ENCODE measurements around the gene CD300H.

GRCh38 chr17:74605361-74605760 is 38.1 kb upstream of the CD300H start:
- TF ChIP-seq, protein P1, sequence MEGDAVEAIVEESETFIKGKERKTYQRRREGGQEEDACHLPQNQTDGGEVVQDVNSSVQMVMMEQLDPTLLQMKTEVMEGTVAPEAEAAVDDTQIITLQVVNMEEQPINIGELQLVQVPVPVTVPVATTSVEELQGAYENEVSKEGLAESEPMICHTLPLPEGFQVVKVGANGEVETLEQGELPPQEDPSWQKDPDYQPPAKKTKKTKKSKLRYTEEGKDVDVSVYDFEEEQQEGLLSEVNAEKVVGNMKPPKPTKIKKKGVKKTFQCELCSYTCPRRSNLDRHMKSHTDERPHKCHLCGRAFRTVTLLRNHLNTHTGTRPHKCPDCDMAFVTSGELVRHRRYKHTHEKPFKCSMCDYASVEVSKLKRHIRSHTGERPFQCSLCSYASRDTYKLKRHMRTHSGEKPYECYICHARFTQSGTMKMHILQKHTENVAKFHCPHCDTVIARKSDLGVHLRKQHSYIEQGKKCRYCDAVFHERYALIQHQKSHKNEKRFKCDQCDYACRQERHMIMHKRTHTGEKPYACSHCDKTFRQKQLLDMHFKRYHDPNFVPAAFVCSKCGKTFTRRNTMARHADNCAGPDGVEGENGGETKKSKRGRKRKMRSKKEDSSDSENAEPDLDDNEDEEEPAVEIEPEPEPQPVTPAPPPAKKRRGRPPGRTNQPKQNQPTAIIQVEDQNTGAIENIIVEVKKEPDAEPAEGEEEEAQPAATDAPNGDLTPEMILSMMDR (IDR thresholded peaks at IDR 0.05), result no peak
- TF ChIP-seq POLR2AphosphoS5 (IDR thresholded peaks at IDR 0.05; ENCODE audit: low read depth, low read length) (no peak), TCF7L2 (IDR thresholded peaks at IDR 0.05; ENCODE audit: low read depth, low read length) (no peak), SIN3A (IDR thresholded peaks at IDR 0.05; ENCODE audit: borderline replicate concordance, insufficient read depth, low read depth, low read length) (no peak)
- TF ChIP-seq, protein P2, sequence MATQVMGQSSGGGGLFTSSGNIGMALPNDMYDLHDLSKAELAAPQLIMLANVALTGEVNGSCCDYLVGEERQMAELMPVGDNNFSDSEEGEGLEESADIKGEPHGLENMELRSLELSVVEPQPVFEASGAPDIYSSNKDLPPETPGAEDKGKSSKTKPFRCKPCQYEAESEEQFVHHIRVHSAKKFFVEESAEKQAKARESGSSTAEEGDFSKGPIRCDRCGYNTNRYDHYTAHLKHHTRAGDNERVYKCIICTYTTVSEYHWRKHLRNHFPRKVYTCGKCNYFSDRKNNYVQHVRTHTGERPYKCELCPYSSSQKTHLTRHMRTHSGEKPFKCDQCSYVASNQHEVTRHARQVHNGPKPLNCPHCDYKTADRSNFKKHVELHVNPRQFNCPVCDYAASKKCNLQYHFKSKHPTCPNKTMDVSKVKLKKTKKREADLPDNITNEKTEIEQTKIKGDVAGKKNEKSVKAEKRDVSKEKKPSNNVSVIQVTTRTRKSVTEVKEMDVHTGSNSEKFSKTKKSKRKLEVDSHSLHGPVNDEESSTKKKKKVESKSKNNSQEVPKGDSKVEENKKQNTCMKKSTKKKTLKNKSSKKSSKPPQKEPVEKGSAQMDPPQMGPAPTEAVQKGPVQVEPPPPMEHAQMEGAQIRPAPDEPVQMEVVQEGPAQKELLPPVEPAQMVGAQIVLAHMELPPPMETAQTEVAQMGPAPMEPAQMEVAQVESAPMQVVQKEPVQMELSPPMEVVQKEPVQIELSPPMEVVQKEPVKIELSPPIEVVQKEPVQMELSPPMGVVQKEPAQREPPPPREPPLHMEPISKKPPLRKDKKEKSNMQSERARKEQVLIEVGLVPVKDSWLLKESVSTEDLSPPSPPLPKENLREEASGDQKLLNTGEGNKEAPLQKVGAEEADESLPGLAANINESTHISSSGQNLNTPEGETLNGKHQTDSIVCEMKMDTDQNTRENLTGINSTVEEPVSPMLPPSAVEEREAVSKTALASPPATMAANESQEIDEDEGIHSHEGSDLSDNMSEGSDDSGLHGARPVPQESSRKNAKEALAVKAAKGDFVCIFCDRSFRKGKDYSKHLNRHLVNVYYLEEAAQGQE (IDR thresholded peaks at IDR 0.05; ENCODE audit: insufficient read depth in 1 of 2, low read depth in 2 of 2, low read length in 1 of 2), result no peak
